Endothelial cell of hepatic sinusoid (primary cell): ENCODE data around the gene AKAP12.

ENCODE experiments used
- in situ Hi-C: cut with HindIII; loops from 2 replicates; pipeline ENCODE4 v1.10.0; 2017; ENCODE audit warnings: low sequenced_read_pairs

The AKAP12 gene

DNA sequence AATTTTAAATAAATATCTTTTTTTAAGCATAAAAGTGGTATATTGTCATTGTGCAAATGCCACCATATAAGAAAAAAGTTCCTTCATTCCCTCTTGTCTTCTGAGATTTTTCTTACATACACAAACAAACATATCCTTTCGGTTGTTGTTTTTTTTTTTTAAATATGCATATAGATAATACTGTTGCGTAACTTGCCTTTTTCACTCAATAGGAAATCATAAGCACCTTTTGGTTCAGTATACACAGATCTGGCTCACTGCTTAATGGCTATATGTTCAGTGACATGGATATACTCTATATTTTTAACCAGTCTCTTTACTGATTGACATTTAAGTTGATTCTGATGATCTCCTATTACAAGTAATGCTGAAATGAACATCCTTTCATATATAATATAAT lies 40.1 kb downstream of the AKAP12 start:
- in situ Hi-C loops: no loop called here

- in situ Hi-C loops: no loop called here
Measured at GRCh38 chr6:151280859-151281258, 41.1 kb downstream of the AKAP12 start.

- in situ Hi-C loops: no loop called here
Measured at GRCh38 chr6:151284012-151284411, 44.2 kb downstream of the AKAP12 start.

- in situ Hi-C loops: no loop called here
Measured at GRCh38 chr6:151284548-151285017, 44.8 kb downstream of the AKAP12 start.

DNA sequence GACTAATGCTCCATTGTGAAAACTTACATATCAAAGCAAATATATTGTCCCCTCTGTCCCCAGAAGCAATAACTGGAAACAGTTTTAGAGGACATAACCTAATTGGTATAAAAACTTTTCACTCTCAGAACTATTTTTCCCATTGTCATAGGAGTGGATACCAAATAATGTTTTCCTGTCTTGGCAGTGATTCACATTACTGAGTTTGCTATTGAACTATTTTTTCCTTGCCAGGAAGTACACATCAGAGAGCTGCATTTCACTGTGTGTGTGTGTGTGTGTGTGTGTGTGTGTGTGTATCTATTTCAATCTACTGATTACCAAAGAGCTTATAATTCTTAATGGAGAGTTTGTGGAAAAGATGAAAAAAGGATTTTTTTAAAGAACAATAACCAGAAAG lies 45.4 kb downstream of the AKAP12 start:
- in situ Hi-C loops: no loop called here

DNA sequence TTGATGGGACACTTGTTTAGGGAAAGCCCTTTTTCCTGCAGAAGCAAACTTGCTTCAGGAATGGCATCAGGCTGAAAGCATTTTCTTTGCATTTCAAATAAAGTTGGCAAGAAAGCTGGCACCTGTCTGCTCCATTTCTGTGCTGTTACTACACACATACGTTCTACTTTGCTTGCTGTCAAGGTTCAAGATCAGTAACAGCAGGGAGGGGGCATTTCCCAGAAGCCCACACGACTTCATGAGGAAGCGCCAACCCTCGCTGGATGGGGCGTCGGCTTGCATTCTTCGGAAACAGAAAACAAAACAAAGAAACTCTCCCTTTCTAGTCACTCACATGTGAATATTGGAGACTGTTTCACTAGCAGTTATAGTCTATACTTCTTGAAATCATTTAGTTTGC lies 46.4 kb downstream of the AKAP12 start:
- in situ Hi-C loops: no loop called here

DNA sequence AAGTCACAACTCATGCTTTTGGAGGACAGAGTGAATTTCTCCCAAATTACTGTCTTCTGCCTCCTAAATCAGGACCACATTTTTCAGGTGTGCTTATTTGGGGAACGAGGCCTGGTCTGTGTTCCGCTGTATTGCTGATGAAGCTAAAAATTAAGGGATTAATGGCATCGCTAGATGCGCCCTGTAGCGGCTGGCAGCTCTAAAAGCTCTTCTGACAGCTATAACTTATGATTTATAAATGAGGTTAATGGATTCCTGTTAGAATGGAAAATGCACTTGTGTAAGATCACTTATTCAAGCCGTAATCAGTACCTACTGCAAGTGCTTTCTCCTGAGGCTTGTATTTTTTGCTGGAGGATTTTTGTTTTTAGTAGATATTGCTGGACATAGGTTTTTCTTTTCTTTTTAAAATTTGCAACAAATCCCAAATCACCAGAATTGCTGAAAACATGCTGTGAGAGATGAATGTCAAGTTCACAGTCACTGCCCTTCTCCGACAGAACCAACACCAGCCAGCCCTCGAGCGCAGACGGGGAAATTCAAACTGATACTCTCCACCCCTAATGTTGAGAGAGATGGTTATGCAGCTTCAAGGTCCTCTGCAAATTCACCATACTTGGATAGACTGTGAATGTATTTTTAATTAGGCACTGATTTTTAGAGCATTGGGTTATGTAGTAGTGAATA lies 49.1 kb downstream of the AKAP12 start:
- in situ Hi-C loops: no loop called here

- in situ Hi-C loops: no loop called here
Measured at GRCh38 chr6:151289399-151290007, 49.7 kb downstream of the AKAP12 start.

- in situ Hi-C loops: no loop called here
Measured at GRCh38 chr6:151290877-151291721, 51.3 kb downstream of the AKAP12 start.

- in situ Hi-C loops: no loop called here
Measured at GRCh38 chr6:151291722-151292059, 51.9 kb downstream of the AKAP12 start.

DNA sequence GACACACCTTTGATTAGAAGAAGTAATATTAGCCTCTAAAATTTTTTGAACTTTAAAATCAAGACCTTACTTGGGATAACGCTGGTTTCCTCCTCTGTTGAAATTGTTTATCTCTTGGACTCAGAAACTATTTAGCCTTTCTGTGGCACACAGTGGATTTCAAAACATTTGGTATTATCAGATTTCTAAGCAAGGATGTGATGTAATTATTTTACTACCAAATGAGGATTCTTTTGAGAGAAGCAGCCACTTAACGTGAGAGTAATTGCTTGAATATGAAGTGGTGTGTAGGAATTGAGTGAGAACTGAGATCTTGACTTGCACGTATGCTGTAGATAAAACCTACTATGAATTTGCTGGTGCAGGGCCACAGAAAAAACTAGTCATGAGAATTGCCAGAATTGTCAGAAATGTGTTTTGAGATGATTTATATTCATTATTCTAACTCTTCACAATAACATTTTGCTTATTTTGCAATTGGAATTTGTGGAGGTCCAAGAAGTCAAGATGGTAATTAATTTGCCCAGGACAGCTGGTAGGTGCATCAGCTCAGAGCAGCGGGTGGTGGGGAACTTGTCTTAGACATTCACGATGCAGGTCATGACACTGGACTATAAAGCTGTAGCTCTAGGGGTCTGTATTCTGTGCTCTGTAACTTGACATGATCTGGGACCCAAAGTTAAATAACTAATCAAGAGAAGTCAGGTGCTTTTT lies 53.4 kb downstream of the AKAP12 start:
- in situ Hi-C loops: no loop called here

GRCh38 chr6:151293688-151294016 lies 53.9 kb downstream of the AKAP12 start:
- in situ Hi-C loops: no loop called here

- in situ Hi-C loops: no loop called here
Measured at GRCh38 chr6:151294561-151295101, 54.9 kb downstream of the AKAP12 start.

- in situ Hi-C loops: no loop called here
Measured at GRCh38 chr6:151297886-151298285, 58.1 kb downstream of the AKAP12 start.

GRCh38 chr6:151299011-151299410 lies 59.2 kb downstream of the AKAP12 start:
- in situ Hi-C loops: no loop called here

- in situ Hi-C loops: loop anchor here (5.0 kb wide), 1 partner anchor 188 kb away; no protein-coding TSS in a partner anchor
Measured at GRCh38 chr6:151300267-151300991, 60.7 kb downstream of the AKAP12 start.

DNA sequence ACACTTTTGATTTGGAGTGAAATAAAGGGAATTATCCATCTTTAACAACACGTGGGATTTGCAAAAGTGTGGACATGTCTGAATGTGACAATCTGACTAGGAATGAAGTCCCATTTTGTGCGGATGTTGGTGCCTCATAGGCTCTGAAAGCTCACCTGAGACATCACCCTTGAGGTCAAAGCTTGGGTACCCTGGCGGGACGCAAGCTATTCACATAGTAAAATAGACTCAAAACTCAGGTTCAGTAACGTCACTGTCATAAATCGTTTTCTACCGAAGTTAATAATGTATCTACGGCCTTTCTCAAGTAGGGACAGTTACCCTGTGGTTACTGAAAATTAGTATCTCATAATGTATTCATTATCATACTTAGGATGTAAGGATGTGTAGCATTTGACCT lies 61.8 kb downstream of the AKAP12 start:
- in situ Hi-C loops: loop anchor here (5.0 kb wide), 1 partner anchor 189 kb away; no protein-coding TSS in a partner anchor

GRCh38 chr6:151303231-151303630 lies 63.5 kb downstream of the AKAP12 start:
- in situ Hi-C loops: loop anchor here (5.0 kb wide), 1 partner anchor 191 kb away; no protein-coding TSS in a partner anchor

GRCh38 chr6:151306269-151306783 lies 66.6 kb downstream of the AKAP12 start:
- in situ Hi-C loops: no loop called here

- in situ Hi-C loops: no loop called here
Measured at GRCh38 chr6:151307501-151307900, 67.7 kb downstream of the AKAP12 start.
